Calu3 (cell line): ENCODE data around the gene NBPF11. TPM values are rescaled to one million over a fixed set of nuclear protein-coding genes. Genes with fewer than 3 reads are reported as not detected.
"Not testable (repeated sequence)": the region's sequence is repeated elsewhere in the genome, so short reads cannot be mapped to it uniquely, and the experiment has no call there.

ENCODE experiments used
- BruUV-seq: library from RNA; stranded (reverse); fragments of 400-500 nt; replicated peaks from 2 replicates; lab custom pipeline; 2021; lab: Mats Ljungman, UMichigan
- CTCF ChIA-PET: fragments of 300-600 bp; sonication (Branson Sonifier 250); formaldehyde crosslinking; loops from one replicate; lab custom pipeline; 2022; ENCODE audit warnings: antibody characterized with exemption; lab: Charles Lee
- DNase-seq: peaks from one replicate; pipeline ENCODE4 v3.0.0; 2022
- H3K27ac Mint-ChIP-seq: one replicate; pipeline ENCODE4 v1.8.0; 2022; ENCODE audit warnings: mixed read lengths; ENCODE audit not compliant: unreplicated experiment
- H3K27me3 Mint-ChIP-seq: one replicate; pipeline ENCODE4 v1.8.0; 2022; ENCODE audit warnings: mixed read lengths; ENCODE audit not compliant: unreplicated experiment
- H3K36me3 Mint-ChIP-seq: one replicate; pipeline ENCODE4 v1.8.0; 2022; ENCODE audit warnings: mild to moderate bottlenecking, moderate library complexity, mixed read lengths; ENCODE audit not compliant: insufficient read depth, unreplicated experiment
- H3K4me1 Mint-ChIP-seq: one replicate; pipeline ENCODE4 v1.8.0; 2022; ENCODE audit warnings: mild to moderate bottlenecking, low read depth, mixed read lengths; ENCODE audit not compliant: unreplicated experiment
- H3K4me3 Mint-ChIP-seq: one replicate; pipeline ENCODE4 v1.8.0; 2022; ENCODE audit warnings: mild to moderate bottlenecking, low read depth, moderate library complexity, mixed read lengths; ENCODE audit not compliant: unreplicated experiment
- H3K9me3 Mint-ChIP-seq: one replicate; pipeline ENCODE4 v1.8.0; 2022; ENCODE audit warnings: low read depth, mixed read lengths; ENCODE audit not compliant: unreplicated experiment
- intact Hi-C: fragments of 100-400 bp; cut with micrococcal nuclease; formaldehyde crosslinking; loops from one replicate; pipeline ENCODE4 v1.10.0; 2022; ENCODE audit not compliant: unreplicated experiment
- total RNA-seq: library from RNA; stranded (reverse); gene quantifications from 2 replicates; pipeline ENCODE4 v1.2.3, GENCODE V29; 2022
- TF ChIP-seq, protein P1 (sequence below): fragments of 200-600 bp; IDR thresholded peaks from one replicate; pipeline ENCODE4 v1.8.0; 2022; ENCODE audit warnings: antibody characterized with exemption; ENCODE audit not compliant: unreplicated experiment

NBPF11 gene
- total RNA-seq, 1 experiment from 2014 or later: 13.7 TPM

DNA sequence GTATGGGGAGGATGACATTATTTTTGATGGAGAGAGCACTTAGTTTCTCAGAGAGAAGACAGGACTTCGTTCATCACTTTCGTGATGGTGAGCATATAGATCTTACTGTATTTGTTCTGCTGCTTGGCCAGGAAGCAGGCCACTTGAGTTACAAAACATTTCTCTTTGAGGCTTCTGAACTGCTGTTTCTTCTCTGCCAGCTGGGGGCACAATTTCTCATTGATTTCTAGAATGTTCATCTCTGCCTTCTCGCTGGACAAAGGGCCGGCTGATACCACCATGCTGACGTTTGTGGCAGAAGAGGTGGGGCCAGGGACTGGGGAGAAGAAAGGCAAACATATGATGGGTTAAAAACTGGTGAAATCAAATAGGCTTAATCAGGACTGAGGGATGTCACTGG lies 31.7 kb downstream of the NBPF11 start:
- intact Hi-C loops, H3K27ac Mint-ChIP-seq, H3K36me3 Mint-ChIP-seq, H3K4me3 Mint-ChIP-seq, H3K9me3 Mint-ChIP-seq, H3K27me3 Mint-ChIP-seq, H3K4me1 Mint-ChIP-seq, CTCF ChIA-PET, BruUV-seq: not testable (repeated sequence)
- peak; percentile 22 for DNase-seq
- TF ChIP-seq, protein P1, sequence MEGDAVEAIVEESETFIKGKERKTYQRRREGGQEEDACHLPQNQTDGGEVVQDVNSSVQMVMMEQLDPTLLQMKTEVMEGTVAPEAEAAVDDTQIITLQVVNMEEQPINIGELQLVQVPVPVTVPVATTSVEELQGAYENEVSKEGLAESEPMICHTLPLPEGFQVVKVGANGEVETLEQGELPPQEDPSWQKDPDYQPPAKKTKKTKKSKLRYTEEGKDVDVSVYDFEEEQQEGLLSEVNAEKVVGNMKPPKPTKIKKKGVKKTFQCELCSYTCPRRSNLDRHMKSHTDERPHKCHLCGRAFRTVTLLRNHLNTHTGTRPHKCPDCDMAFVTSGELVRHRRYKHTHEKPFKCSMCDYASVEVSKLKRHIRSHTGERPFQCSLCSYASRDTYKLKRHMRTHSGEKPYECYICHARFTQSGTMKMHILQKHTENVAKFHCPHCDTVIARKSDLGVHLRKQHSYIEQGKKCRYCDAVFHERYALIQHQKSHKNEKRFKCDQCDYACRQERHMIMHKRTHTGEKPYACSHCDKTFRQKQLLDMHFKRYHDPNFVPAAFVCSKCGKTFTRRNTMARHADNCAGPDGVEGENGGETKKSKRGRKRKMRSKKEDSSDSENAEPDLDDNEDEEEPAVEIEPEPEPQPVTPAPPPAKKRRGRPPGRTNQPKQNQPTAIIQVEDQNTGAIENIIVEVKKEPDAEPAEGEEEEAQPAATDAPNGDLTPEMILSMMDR: peak; percentile 24

DNA sequence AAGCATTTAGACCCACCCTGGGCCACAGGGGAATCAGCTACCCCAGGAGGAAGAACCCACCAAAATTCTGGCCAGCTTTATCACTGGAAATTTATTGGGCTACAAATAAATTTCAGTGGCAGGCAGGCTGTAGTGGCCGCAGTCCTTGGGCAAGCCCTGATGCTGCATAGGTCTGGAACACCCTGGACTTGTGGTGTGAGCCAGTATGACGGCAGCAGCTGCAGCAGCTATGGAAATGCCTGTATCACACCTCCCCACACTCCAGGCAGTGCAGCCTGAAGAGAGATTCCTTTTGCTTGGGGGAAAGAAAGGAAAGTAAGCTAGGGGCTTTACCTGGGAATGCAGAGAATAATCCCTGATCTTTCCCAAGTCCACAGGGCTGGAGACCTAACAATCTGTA lies 56.3 kb downstream of the NBPF11 start:
- DNase-seq, H3K27ac Mint-ChIP-seq, H3K36me3 Mint-ChIP-seq, CTCF ChIA-PET, BruUV-seq, intact Hi-C loops, H3K4me1 Mint-ChIP-seq, H3K4me3 Mint-ChIP-seq, H3K9me3 Mint-ChIP-seq: not testable (repeated sequence)
- H3K27me3 Mint-ChIP-seq: peaks cover 20% of the 10 kb centered on the region

DNA sequence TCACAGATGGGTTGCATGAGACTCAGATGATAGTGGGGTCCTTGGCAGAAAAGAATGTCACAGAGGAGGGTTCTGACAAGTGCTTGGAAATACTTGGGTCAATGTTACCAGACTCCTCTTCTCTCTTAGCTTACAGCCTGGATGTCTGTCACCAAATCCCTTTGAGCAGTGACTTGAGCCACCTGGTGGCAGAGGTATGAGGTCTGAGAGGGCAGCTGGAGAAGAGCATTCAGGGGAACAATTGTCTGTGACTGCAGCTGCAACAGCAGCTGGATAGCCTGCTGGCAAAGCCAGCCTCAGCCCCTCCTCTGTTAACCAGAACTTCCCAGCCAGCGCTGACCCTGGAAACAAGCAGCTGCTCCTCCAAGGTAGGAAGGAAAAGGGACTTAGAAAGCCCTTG lies 65.9 kb downstream of the NBPF11 start:
- H3K9me3 Mint-ChIP-seq, BruUV-seq, CTCF ChIA-PET, H3K4me3 Mint-ChIP-seq, H3K4me1 Mint-ChIP-seq, H3K36me3 Mint-ChIP-seq, intact Hi-C loops, H3K27ac Mint-ChIP-seq: not testable (repeated sequence)
- peaks cover 27% of the 10 kb centered on the region for H3K27me3 Mint-ChIP-seq
- DNase-seq: peak; percentile 31

DNA sequence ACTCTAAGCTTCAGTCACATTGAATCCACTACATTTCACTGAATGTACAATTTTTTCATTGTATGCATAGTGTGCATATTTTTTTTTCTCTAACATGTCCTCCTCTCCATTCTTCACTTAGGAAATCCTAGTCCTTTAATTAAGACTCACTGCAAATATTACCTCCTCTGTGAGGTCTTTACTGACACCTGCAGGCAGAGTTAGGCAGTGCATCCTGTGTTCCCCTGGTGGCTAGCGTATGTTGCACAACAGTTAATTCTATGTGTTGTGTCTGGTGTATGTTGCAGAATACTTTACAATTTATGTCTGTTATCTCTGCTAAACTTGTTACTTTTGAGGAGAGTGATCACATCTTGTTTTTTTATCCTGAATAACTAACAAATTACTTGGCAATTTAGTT lies 70.9 kb downstream of the NBPF11 start:
- H3K9me3 Mint-ChIP-seq, CTCF ChIA-PET, H3K4me1 Mint-ChIP-seq, H3K36me3 Mint-ChIP-seq, BruUV-seq, DNase-seq, H3K4me3 Mint-ChIP-seq, intact Hi-C loops, H3K27ac Mint-ChIP-seq, H3K27me3 Mint-ChIP-seq: not testable (repeated sequence)

DNA sequence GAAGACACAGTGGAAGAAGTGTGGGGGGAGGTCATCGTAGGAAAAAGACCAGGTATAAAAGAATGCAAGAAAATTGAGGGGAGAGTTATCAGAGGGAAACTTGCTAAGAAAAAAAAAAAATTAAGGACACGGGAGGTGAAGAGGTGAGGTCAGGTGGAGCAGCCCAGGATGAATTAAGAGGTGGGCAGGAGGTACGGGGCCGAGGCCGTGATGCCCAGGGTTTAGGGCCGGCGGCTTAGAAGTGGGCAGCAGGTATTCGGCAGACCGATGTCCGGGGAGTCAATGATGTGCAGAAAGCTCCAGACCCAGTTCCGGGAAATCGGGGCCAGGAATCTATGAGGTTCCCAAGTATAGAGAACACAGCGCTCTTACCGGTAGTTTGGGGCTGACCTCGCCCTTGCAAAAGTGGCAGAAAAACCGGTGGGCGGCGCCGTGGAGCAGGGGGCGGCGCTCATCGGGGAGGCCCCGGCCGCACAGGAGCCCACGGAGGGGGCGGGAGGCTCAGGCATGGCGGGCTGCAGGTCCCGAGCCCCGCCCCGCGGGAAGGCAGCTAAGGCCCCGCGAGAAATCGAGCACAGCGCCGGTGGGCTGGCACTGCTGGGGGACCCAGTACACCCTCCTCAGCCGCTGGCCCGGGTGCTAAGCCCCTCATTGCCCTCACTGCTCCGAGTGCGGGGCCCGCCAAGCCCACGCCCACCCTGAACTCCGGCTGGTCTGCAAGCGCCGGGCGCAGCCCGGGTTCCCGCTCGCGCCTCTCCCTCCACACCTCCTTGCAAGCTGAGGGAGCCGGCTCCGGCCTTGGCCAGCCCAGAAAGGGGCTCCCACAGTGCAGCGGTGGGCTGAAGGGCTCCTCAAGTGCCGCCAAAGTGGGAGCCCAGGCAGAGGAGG lies 73.2 kb downstream of the NBPF11 start:
- BruUV-seq, intact Hi-C loops, H3K36me3 Mint-ChIP-seq, H3K4me1 Mint-ChIP-seq, H3K9me3 Mint-ChIP-seq, CTCF ChIA-PET, DNase-seq, H3K4me3 Mint-ChIP-seq, H3K27ac Mint-ChIP-seq, H3K27me3 Mint-ChIP-seq: not testable (repeated sequence)

DNA sequence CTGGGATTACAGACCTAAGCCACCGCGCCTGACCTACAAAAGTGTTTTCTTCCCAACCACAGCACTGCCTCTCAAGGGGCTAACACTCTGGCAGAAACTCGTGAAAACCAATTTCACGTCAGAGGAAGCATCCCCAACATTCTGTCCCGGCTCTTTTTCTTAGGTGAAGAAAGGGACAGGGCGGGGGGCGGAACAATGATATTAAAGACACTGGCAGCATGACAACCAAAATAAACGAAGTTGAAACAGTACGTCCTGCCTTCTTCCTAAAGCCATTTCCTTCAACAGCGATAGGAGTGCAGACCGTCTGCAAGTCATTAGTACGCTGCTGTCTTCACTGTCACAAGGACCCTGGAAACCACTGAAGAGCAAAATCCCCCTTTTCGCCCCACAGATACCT lies 74.0 kb downstream of the NBPF11 start:
- H3K36me3 Mint-ChIP-seq, H3K27me3 Mint-ChIP-seq, CTCF ChIA-PET, H3K4me3 Mint-ChIP-seq, DNase-seq, H3K9me3 Mint-ChIP-seq, H3K4me1 Mint-ChIP-seq, H3K27ac Mint-ChIP-seq, intact Hi-C loops: not testable (repeated sequence)
- TSS peak; percentile 98 for BruUV-seq

DNA sequence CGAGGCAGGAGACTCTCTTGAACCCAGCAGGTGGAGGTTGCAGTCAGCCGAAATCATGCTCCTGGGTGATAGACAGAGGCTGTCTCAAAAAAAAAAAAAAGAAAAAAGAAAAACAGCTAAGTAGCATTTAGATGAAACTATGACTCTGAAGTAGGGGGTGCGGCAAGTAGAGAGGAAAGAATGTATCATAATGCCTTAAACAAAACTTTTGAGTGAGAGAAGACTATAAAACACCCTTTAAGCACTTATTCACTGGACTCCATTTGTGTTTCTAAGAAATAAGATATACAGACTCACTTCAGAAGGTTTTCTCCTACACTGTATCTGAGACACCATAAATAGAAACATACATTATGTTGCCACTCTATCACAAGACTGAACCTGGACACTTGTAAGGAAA lies 74.6 kb downstream of the NBPF11 start:
- H3K4me1 Mint-ChIP-seq, CTCF ChIA-PET, DNase-seq, H3K36me3 Mint-ChIP-seq, H3K27me3 Mint-ChIP-seq, BruUV-seq, H3K9me3 Mint-ChIP-seq, H3K27ac Mint-ChIP-seq, intact Hi-C loops, H3K4me3 Mint-ChIP-seq: not testable (repeated sequence)

DNA sequence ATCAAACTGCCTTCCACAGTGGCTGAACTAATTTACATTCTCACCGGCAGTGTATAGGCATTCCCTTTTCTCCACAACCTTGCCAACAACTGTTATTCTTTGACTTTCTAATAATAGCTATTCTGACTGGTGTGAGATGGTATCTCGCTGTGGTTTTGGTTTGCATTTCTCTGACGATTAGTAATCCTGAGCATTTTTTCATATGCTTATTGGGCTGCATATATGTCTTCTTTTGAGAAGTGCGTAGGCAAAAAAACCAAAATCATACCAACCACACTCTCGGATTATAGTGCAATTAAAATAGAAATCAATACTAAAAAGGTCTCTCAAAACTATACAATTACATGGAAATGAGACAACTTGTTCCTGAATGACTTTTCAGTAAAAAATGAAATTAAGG lies 78.7 kb downstream of the NBPF11 start:
- intact Hi-C loops: not testable (repeated sequence)

DNA sequence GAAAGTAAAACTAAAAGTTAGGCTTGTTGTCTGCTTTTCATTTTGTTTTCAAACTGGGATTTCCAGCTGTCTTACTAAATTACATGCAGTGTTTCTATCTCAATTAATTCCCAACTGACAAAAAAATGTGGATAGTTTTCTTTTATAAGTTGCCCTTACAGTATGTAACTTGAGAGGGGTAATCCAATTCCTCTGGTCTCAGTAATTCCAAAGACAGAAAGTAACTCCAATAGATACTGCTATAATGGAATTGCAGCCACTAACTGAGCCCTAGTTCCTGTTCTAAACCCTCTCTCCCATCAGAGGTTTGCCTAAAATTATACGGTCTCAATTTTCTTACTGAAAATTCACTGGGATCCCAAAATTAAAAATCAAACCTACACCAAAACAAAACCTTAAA lies 83.5 kb downstream of the NBPF11 start:
- DNase-seq, H3K27ac Mint-ChIP-seq, CTCF ChIA-PET, intact Hi-C loops, BruUV-seq, H3K9me3 Mint-ChIP-seq, H3K36me3 Mint-ChIP-seq, H3K27me3 Mint-ChIP-seq, H3K4me1 Mint-ChIP-seq, H3K4me3 Mint-ChIP-seq: not testable (repeated sequence)

More for the DNA sequence above, 78.7 kb downstream of the NBPF11 start:
- H3K4me3 Mint-ChIP-seq, H3K27ac Mint-ChIP-seq, BruUV-seq, CTCF ChIA-PET, H3K27me3 Mint-ChIP-seq, H3K9me3 Mint-ChIP-seq, DNase-seq, H3K36me3 Mint-ChIP-seq, H3K4me1 Mint-ChIP-seq: not testable (repeated sequence)
